Lung microvascular endothelial cell (primary cell): ENCODE results near the gene RHAG. TPM values are rescaled to one million over a fixed set of nuclear protein-coding genes. Genes with fewer than 3 reads are reported as not detected.

Experiments
- DNase-seq, 2 donors: peaks; one replicate each; pipeline versions ENCODE4 v3.0.0 to v3.0.0-alpha.2; 2010; ENCODE audit warnings: low read depth in 2 of 2
- total RNA-seq: library from RNA; depleted of rRNA; stranded (reverse); fragments of >200 nt; gene quantifications from 2 replicates; pipeline ENCODE4 v1.2.1, GENCODE V29; 2014

RHAG gene
- total RNA-seq, 1 donor from 2014 or later = not detected

DNA sequence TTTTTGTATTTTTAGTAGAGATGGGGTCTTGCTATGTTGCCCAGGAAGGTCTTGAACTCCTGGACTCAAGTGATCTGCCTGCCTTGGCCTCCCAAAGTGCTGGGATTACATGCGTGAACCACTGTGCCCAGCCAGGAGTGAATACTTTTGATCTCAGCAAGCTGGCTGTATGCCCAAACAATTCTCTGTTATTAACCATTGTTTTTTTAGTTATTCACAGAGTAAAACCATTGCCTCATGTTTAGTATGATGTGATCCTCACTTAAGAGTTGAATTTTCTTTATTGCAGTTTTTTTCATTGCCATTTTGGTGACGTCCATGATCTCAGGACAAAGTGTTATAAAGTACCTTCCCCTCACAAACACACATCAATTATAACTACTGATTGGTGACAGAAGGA lies 71.4 kb downstream of the RHAG start:
- peak; percentile 62 to 83 for DNase-seq

DNA sequence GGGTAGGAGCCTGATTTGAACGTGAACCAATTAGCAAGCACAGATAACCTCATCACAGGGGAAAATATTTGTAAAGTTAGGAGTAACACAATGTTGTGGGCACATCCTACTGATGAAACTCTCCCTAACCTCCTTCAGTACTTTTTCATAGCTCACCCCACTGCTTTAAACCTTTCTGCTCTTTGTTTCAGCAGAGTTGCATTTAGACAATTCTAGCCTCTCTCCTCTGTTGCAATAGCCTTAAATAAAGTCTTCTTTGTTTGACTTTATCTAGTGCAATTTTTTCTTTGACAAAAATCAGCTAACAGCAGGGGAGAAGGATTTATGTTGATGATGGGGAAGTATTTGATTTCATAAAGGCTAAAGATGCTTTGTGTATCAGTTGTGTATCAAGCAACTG lies 72.1 kb downstream of the RHAG start:
- no peak for DNase-seq

DNA sequence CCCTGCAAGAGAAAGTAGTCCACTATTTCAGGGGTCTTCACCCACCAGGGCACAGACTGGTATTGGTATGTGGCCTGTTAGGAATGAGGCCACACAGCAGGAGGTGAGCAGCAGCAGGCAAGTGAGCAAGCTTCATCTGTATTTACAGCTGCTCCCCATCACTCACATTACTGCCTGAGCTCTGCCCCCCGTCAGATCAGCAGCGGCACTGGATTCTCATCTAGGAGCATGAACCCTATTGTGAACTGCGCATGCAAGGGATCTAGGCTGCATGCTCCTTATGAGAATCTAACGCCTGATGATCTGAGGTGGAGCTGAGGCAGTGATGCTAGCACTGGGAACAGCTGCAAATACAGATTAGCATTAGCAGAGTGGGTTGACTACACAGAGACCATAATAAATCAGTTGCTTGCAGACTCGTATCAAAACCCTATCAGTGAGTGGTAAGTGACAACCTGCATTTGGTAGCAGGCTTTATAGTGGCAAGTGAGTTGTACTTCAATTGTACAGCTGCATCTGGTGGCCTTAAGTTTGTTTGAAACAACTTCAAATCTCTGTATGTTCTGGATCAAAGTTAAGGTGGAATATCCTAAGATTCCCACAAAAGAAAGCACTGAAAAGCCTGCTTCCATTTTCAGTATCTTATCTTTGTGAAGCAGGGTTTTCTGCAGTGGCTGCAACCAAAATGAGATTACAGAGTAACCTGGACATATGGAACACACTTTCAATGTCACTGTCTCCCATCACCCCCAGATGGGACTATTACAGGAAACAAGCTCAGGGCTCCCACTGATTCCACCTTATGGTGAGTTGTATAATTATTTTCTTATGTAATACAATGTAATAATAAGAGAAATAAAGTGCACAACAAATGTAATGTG lies 73.4 kb downstream of the RHAG start:
- no peak for DNase-seq

DNA sequence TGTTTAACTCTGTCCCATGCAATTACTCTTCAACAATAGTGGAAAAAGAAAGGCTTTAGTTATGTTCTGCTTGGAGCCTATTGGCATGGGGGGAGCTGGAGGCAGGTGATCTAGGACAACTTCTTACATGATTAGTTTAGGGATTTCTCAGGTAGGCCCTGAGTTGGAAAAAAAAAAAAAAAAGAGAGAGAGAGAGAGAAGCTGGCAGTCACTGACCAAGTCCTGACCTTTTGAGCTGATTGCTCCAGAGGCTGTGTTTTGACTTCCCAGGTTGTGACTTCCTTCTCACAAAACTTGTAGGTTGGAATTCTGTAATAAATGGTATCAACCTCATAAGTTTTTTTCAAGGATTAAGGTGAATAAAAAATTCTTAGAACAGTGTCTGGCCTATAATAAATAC lies 78.4 kb downstream of the RHAG start:
- DNase-seq = no peak

DNA sequence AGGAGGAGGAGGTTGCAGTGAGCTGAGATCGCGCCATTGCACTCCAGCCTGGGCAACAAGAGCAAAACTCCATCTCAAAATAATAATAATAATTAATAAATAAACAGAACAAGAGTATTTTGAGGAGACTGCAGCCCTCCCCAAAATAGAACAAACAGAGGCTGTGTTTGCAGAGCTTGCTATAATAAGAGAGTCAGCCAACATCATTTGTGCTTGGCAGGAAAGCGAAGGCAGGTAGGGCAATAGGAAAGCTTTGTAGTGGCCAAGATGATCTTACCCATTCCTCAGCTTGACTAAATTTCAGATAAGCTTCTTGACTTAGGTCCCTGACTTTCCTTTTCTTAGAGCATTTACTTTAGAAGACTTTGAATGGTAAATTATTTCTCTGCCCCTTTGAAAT lies 79.5 kb downstream of the RHAG start:
- no peak for DNase-seq

DNA sequence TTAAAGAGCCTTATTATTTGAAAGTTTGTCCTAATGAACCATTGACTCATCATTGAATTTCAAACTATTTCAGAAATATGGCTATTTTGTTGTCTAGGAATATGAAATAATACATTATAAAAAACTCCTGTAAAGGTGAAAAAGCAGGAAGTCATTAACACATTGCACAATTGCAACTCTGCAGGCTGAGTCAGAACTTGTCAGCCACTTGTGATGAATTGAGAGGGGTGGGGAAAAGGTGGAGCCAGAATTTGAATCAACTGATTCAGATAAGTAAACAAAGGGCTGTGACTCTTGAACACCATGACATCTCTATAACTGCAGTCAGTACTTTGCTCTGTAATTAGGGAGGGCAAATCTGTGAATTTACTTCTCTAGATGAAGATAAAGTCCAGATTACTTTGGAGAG lies 80.2 kb downstream of the RHAG start:
- peak; percentile 94 to 95 for DNase-seq

DNA sequence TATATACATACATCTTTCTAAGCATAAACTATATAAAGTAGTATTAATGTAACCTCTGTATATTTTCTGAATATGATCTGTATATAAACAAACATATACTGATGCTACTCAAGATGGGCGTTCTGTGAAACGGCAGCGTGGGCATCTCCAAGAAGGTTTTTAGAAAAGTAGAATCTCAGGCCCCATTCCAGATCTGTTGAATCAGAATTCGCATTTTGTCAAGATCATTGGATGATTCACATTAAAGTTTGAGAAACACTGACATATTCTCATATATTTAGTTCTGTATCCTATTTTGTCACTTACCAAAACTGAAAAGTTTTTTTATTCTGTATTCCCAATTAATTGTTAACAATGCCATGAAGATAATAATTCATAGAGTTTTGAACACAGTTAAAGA lies 80.7 kb downstream of the RHAG start:
- no peak for DNase-seq

Other genes starting within 250 kb of the RHAG start
- 10.2 and 10.9 TPM in 2 replicates for gene MMUT, start 173.6 kb downstream of the RHAG start, total RNA-seq
- 2.0 TPM in 2 replicates for gene CENPQ, start 173.5 kb downstream of the RHAG start, total RNA-seq
- not detected in 2 replicates for gene GLYATL3, start 136.9 kb downstream of the RHAG start, total RNA-seq
- gene C6orf141, start 86.2 kb downstream of the RHAG start, total RNA-seq = 21.6 and 61.3 TPM in 2 replicates
- not detected in 2 replicates for gene CRISP2, start 76.7 kb upstream of the RHAG start, total RNA-seq
- not detected in 2 replicates for gene CRISP3, start 107.5 kb upstream of the RHAG start, total RNA-seq
- gene PGK2, start 150.4 kb upstream of the RHAG start, total RNA-seq = not detected in 2 replicates
- not detected in 2 replicates for gene CRISP1, start 229.7 kb upstream of the RHAG start, total RNA-seq